ENCODE measurements around the gene MTUS2.

- TF ChIP-seq CTCF (IDR thresholded peaks at IDR 0.05) (peak; percentile 50), POLR2A (IDR thresholded peaks at IDR 0.05; ENCODE audit: low read length) (no peak)
Measured at GRCh38 chr13:29369060-29369743, 549.1 kb downstream of the MTUS2 start.
